Fibroblast of lung (primary cell): ENCODE results near the gene NRTN. TPM values are rescaled to one million over a fixed set of nuclear protein-coding genes. Genes with fewer than 3 reads are reported as not detected.
"Not testable (repeated sequence)": the region's sequence is repeated elsewhere in the genome, so short reads cannot be mapped to it uniquely, and the experiment has no call there.

Experiments
- DNase-seq, 2 donors: peaks; one replicate each; pipeline versions ENCODE4 v3.0.0 to v3.0.0-alpha.2; 2010; ENCODE audit warnings: low read depth in 2 of 2
- H2AFZ ChIP-seq: 2 replicates; pipeline ENCODE4 v1.5.1; 2012; ENCODE audit warnings: low read length, control low read depth, inconsistent platforms
- H3K27ac ChIP-seq: 2 replicates; pipeline ENCODE4 v1.5.1; 2011; ENCODE audit warnings: low read length, control low read depth; ENCODE audit not compliant: insufficient read depth
- H3K27me3 ChIP-seq: 2 replicates; pipeline ENCODE4 v1.5.1; 2011; ENCODE audit warnings: mild to moderate bottlenecking, low read length; ENCODE audit not compliant: control insufficient read depth, insufficient read depth
- H3K36me3 ChIP-seq: 2 replicates; pipeline ENCODE4 v1.5.1; 2011; ENCODE audit warnings: low read length; ENCODE audit not compliant: control insufficient read depth, insufficient read depth
- H3K4me1 ChIP-seq: 2 replicates; pipeline ENCODE4 v1.5.1; 2011; ENCODE audit warnings: low read length; ENCODE audit not compliant: control insufficient read depth, insufficient read depth; ENCODE audit errors: extremely low read depth
- H3K4me2 ChIP-seq: 2 replicates; pipeline ENCODE4 v1.5.1; 2011; ENCODE audit warnings: low read length, control low read depth; ENCODE audit not compliant: insufficient read depth; ENCODE audit errors: extremely low read depth
- H3K4me3 ChIP-seq, 4 experiments: fragments of 200-600 bp in 1 of 4; sonication (generic) in 1 of 4; replicated peaks in 1 of 4; 2 replicates each; pipeline ENCODE4 v1.5.1; 2011 to 2016; ENCODE audit warnings: low read length in 4 of 4, low read depth in 3 of 4, mild to moderate bottlenecking in 3 of 4, control low read depth in 2 of 4, inconsistent platforms in 1 of 4, mixed read lengths in 1 of 4; ENCODE audit not compliant: insufficient read depth in 1 of 4; ENCODE audit errors: control extremely low read depth in 1 of 4
- H3K79me2 ChIP-seq: 2 replicates; pipeline ENCODE4 v1.5.1; 2012; ENCODE audit warnings: mild to moderate bottlenecking, low read length, inconsistent platforms; ENCODE audit not compliant: control insufficient read depth, insufficient read depth
- H3K9ac ChIP-seq: 2 replicates; pipeline ENCODE4 v1.5.1; 2011; ENCODE audit warnings: mild to moderate bottlenecking, low read length, control low read depth; ENCODE audit not compliant: insufficient read depth
- H3K9me3 ChIP-seq: 2 replicates; pipeline ENCODE4 v1.5.1; 2012; ENCODE audit warnings: low read depth, low read length; ENCODE audit not compliant: control insufficient read depth, insufficient read depth
- H4K20me1 ChIP-seq: 2 replicates; pipeline ENCODE4 v1.5.1; 2011; ENCODE audit warnings: low read length; ENCODE audit not compliant: control insufficient read depth, insufficient read depth; ENCODE audit errors: extremely low read depth
- EZH2 ChIP-seq: IDR thresholded peaks from 2 replicates; pipeline ENCODE4 v1.5.1; 2012; ENCODE audit warnings: low read length, control low read depth, mild to moderate bottlenecking; ENCODE audit errors: missing control alignments
- polyA plus RNA-seq, 2 donors: library from polyadenylated mRNA; depleted of rRNA in 1 of 2; stranded (reverse) in 1 of 2; unstranded in 1 of 2; fragments of >200 nt; gene quantifications; 2 replicates each; pipeline ENCODE4 v1.2.1, GENCODE V29; 2011 to 2012; ENCODE audit warnings: missing spikeins in 1 of 2
- total RNA-seq: library from RNA; depleted of rRNA; stranded (reverse); fragments of >200 nt; gene quantifications from 2 replicates; pipeline ENCODE4 v1.2.1, GENCODE V29; 2014
- TF ChIP-seq, protein P1 (sequence below), 2 donors: IDR thresholded peaks in 1 of 2; conservative IDR thresholded peaks in 1 of 2; 1 replicate in 1 of 2; 2 replicates in 1 of 2; pipeline ENCODE4 v1.5.1; 2011 to 2012; ENCODE audit warnings: low read length in 2 of 2, control low read depth in 1 of 2, inconsistent platforms in 1 of 2, low read depth in 1 of 2, mild to moderate bottlenecking in 1 of 2

The NRTN gene
- total and polyA plus RNA-seq, 2 donors (not counting 1 experiment from before 2014, with no cell fraction given) = 0.11 to 0.50 TPM

DNA sequence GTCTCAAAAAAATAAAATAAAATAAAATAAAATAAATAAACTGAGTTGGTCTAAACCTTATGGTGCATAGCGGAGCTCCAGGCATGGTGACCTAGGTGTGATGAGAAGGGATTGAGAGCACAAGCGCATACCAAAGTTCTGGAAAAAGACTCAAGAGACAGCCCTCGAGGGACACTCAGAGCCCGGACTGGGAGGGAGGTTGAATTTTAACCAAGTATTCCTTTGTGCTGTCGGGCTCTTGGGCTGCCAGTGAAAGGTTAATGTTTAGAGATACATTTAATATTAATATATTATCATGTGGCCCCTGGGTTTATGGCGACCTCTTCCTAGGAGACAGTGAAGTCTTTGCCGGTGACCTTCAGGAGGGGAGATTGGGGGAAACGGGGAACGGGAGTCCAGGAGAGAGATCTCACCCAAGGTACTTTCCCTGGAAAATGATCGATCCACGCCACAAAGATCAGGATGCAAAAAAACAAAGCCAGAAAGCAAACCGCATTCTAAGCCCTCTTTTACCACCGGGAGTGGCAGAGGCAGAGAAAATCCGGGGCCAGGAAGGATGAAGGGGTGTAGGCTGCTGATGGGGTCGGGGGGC is 33.0 kb downstream of the NRTN start:
- H3K36me3 ChIP-seq = no peaks in the 10 kb centered on the region
- H3K27me3 ChIP-seq = no peaks in the 10 kb centered on the region
- no peaks in the 10 kb centered on the region for H3K79me2 ChIP-seq
- no peak overlapping the region for H3K9ac ChIP-seq
- no peak overlapping the region for H3K4me3 ChIP-seq
- no peak overlapping the region for H3K4me2 ChIP-seq
- H3K27ac ChIP-seq = no peak overlapping the region
- H3K4me1 ChIP-seq = no peaks in the 10 kb centered on the region
- H2AFZ ChIP-seq = no peak overlapping the region
- no peak for DNase-seq
- TF ChIP-seq, protein P1, sequence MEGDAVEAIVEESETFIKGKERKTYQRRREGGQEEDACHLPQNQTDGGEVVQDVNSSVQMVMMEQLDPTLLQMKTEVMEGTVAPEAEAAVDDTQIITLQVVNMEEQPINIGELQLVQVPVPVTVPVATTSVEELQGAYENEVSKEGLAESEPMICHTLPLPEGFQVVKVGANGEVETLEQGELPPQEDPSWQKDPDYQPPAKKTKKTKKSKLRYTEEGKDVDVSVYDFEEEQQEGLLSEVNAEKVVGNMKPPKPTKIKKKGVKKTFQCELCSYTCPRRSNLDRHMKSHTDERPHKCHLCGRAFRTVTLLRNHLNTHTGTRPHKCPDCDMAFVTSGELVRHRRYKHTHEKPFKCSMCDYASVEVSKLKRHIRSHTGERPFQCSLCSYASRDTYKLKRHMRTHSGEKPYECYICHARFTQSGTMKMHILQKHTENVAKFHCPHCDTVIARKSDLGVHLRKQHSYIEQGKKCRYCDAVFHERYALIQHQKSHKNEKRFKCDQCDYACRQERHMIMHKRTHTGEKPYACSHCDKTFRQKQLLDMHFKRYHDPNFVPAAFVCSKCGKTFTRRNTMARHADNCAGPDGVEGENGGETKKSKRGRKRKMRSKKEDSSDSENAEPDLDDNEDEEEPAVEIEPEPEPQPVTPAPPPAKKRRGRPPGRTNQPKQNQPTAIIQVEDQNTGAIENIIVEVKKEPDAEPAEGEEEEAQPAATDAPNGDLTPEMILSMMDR (conservative IDR thresholded peaks at IDR 0.05 in 1 of 2, IDR thresholded peaks at IDR 0.05 in 1 of 2; ENCODE audit: low read depth in 1 of 2, low read length in 2 of 2) = no peak
- TF ChIP-seq EZH2 = no peak
- no peaks in the 10 kb centered on the region for H4K20me1 ChIP-seq
- H3K9me3 ChIP-seq = no peaks in the 10 kb centered on the region

DNA sequence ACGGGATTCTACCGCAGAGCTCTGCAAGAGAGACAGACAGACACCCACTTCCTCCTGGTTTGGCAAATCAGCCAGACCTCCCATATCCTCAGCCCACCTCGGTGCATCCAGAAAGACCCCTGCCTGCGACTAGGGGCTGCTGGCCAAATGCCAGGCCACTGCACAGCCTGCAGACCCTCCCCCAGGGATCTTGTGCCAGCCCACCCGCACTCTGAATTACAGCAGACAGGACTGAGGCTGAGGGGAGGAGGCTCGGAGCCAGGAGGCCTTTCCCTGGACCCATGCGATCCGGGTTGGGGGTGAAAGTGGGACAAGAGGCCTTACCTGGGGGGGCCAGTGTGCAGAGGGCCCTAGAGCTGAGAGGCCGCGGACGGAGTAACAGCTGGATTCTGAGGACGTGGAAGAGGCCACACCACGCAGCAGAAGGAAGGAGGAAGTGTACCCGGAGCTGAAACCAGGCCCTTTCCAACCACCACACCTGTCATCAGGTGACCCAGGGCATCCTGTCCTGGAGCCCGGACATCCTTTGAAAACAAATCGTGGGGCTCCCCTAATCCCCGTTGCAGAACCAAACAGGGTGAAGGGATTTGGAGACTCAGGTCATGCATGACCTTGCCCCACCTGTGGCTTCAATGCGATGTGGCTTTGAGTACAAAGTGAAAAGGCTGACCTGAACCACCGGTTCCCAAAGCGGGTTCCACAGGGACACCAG is 33.6 kb downstream of the NRTN start:
- Histone ChIP-seq H4K20me1 (no peaks in the 10 kb centered on the region), H3K27me3 (no peaks in the 10 kb centered on the region), H3K27ac (no peak overlapping the region), H3K9me3 (no peaks in the 10 kb centered on the region), H3K4me2 (no peak overlapping the region), H3K79me2 (no peaks in the 10 kb centered on the region), H3K36me3 (no peaks in the 10 kb centered on the region), H3K9ac (no peak overlapping the region), H3K4me3 (no peak overlapping the region), H2AFZ (no peak overlapping the region), H3K4me1 (no peaks in the 10 kb centered on the region)
- no peak for DNase-seq
- no peak for TF ChIP-seq EZH2
- TF ChIP-seq, protein P1 (conservative IDR thresholded peaks at IDR 0.05 in 1 of 2, IDR thresholded peaks at IDR 0.05 in 1 of 2; ENCODE audit: low read depth in 1 of 2, low read length in 2 of 2) = no peak

DNA sequence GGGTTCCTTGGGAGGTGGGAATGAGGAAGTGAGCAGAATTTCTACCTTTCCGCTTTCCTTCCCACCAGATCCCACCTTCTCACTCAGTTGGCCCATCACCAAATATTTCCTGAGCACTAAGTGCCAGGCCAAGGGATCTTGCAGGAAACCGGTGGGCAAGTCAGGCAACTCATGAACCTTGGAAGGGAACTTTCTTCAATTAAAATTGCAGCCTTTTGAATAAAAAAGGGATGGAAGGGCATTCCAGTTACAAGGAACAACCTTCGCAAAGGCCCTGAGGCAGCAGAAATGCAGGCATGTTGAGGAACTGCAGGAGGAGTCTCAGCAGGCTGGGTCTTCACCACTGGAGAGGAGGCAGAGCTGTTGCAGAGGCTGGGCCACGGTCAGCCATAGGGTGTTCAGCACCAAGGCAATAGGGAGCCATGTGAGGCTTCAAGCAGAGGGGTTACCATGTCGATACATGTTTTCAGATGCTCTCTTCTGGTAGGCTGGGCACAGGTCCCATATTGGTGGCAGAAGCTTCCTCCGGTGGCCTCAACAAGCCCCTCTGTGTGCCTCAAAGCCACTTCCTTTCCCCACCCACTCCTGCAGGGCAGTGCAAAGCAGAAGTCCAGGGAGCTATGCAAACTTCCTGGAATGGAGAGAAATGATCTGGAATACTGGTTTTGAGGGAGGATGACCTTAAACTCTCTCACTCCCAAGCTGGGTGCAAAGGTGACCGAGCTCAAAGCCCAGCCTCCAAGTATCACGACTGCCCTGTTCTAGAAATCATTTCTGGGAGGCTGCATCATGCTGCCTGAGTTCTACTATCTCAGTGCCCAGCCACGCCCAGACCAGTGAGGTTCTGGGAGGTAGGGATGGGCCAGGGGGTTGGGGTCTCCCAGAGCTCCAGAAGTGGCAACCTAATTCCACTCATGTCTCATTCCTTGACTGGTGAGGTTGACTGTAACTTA is 34.5 kb downstream of the NRTN start, which contains the start of gene FUT6:
FUT6 (minus strand) TSS at position 638 of the 953 bp plus-strand sequence. CDS start 7,135 bp downstream, outside the sequence.
- H3K36me3 ChIP-seq = no peaks in the 10 kb centered on the region
- no peak within 1 kb of the TSS for H3K4me2 ChIP-seq
- H3K27ac ChIP-seq = no peak within 1 kb of the TSS
- H4K20me1 ChIP-seq = no peaks in the 10 kb centered on the region
- no peaks in the 10 kb centered on the region for H3K79me2 ChIP-seq
- no peak for TF ChIP-seq EZH2
- no peak for DNase-seq
- H3K4me1 ChIP-seq = no peaks in the 10 kb centered on the region
- no peak within 1 kb of the TSS for H3K9ac ChIP-seq
- H3K27me3 ChIP-seq = no peaks in the 10 kb centered on the region
- no peak within 1 kb of the TSS for H3K4me3 ChIP-seq
- no peaks in the 10 kb centered on the region for H3K9me3 ChIP-seq
- no peak within 1 kb of the TSS for H2AFZ ChIP-seq

DNA sequence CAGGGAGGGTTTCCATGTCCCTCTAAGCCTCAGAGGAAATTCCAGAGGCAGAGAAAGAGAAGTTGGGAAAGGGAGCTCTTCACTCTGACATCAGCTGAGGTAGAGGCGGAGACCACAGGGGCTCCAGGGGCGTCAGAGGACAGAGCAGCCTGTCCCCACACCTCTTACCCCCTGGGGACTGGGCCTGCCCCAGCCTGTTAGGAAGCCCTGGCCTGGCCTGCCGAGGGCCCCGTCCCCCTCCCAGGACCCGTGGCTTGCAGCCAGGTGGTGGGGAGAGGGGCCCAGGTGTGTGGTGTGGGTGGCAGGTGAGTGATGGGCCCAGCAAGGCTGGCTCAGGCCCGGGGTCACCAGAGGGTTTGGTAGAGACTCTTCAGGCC is 36.9 kb downstream of the NRTN start:
- not testable (repeated sequence) for H3K27me3 ChIP-seq, H4K20me1 ChIP-seq, H2AFZ ChIP-seq, H3K9ac ChIP-seq, DNase-seq, H3K79me2 ChIP-seq, H3K27ac ChIP-seq, H3K4me2 ChIP-seq, H3K36me3 ChIP-seq, H3K9me3 ChIP-seq, H3K4me3 ChIP-seq, H3K4me1 ChIP-seq
